Measurements from ENCODE around the gene RNF214.
A peak's percentile ranks its signal among the peaks of the same experiment; 100 is the strongest.

Gene RNF214

DNA sequence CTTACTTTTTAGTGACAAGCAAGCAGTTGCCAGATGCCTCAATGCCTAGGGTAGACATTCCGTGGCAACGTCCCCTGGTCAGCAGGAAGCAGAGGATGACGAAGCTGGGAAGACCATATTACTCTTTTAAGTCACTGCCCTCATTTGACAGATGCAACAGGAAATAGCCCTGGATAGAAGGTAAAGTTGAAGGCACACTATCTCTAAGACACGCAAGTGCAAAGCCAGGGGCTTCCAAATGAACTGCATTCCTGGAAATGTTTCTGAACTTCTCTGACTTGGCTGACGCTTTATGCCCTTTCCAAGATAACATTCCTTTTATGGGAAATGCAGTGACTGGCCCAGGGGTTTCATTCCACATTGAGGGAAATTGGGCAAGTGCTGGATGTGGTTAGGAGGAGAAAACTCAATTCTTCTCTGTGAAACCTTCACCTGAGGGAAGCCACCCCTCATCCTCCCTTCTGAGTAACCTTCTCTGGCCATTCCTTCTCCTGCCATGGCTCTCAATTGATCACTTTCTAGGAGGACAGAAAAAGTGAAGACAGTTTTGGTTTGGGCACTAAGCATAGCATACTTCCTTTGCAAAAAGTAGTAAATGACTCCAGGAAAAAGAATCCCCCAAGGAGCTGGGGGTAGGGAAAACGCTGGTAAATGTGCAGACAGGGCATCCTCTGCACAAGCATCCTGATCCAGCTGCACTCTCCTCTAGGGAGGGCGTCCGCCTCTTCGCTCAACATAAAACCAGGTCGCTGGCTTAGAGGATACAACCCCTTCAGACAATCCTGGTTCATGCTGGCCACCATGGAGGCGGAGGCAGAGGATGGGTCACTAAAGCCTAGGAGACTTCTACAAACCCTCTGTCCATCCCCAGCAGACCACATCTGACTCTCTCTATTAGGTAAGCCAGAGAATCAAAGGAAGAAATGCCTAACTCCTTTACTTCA is 15.1 kb upstream of the RNF214 start:
- DNase-seq: no peak

DNA sequence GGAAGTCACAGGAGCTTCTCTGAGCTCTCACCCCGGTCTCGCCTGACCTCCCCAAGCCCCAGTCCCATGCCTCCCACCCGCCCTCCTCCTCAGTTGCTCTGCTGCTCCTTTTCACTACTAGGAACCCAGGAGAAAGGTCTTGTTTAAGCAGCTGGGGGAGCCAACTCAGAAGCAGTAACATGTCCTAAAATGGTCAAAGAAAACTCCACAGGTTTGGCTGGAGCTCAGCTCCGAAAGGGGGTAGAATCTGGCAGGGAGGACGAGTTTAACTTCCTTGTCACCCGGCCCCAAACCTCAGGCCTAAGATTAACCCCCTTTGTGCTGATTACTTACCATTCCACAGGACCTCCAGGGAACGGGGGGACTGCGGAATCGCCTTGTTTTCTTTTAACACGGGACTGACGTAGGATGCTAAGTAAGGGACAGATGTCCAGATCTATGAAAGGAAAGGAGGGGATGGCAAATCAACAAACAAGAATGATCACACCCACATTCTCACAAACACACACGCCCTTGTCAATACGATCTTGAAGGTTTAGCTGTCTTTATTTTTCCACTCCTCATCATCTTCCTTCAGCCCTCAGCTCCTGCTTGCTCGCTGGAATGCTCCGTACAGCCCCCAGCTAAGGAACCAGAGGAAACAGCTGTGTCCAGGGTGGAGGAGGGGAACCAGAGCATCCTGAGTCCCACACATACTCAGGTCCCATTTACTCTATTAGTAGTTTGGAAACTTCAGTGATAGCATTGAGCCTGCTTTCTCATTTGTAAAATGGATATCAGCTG is 14.1 kb upstream of the RNF214 start:
- no peak for DNase-seq

GRCh38 chr11:117219001-117219400 is 13.5 kb upstream of the RNF214 start:
- DNase-seq: no peak

GRCh38 chr11:117219455-117219854 is 13.0 kb upstream of the RNF214 start:
- DNase-seq: no peak

- DNase-seq: no peak
Measured at GRCh38 chr11:117219995-117220394, 12.5 kb upstream of the RNF214 start.

GRCh38 chr11:117220568-117220967 is 11.9 kb upstream of the RNF214 start:
- peak; percentile 30 to 44 for DNase-seq

- DNase-seq: peak in 1 of 2 donors; percentile 21
Measured at GRCh38 chr11:117220999-117221774, 11.3 kb upstream of the RNF214 start.

GRCh38 chr11:117221775-117222517 is 10.5 kb upstream of the RNF214 start:
- no peak for DNase-seq

- DNase-seq: no peak
Measured at GRCh38 chr11:117222991-117223740, 9.3 kb upstream of the RNF214 start.

DNA sequence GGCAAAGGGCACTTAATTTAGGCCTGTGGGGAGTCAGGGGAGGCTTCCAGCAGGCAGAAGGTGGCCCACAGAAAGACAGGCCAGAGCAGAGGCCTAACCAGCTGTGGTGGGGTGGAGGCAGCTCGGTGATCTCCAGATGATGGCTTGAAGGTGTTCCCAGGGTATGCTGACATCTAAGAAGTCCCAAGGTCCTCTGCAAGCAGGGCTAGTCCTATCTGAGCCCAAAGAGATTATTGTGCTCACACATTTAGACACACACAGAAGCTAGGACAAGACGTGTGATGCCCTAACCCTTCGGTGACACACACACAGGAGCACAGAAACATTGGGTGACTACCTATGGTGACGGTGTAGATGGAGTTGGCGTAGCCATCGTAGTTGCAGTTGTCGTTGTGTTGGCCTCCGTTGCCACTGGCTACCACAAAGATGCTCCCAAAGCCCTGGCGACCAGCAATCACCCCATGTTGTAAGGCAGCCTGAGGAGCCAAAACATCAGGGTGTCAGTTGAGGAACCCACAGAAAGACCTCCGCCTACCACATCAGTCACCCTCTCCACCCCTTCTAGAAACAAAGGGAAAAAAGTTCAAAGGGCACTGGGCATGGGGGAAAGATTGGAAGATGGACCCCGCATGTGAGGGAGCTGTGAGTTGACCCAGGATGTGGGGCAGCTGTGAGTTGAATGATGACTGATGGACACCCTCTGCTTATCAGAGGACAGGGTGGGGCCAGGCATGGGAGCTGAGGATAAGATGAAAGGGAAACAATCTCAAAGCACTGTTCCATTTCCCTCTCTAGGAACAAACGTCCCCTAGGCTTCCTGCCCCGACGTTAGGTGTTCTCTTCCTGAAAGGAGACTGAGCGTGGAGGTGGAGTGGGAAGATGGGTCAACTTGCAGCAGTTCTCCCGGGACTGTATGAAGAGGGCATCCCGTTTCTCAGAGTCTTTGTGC is 8.5 kb upstream of the RNF214 start:
- no peak for DNase-seq

DNA sequence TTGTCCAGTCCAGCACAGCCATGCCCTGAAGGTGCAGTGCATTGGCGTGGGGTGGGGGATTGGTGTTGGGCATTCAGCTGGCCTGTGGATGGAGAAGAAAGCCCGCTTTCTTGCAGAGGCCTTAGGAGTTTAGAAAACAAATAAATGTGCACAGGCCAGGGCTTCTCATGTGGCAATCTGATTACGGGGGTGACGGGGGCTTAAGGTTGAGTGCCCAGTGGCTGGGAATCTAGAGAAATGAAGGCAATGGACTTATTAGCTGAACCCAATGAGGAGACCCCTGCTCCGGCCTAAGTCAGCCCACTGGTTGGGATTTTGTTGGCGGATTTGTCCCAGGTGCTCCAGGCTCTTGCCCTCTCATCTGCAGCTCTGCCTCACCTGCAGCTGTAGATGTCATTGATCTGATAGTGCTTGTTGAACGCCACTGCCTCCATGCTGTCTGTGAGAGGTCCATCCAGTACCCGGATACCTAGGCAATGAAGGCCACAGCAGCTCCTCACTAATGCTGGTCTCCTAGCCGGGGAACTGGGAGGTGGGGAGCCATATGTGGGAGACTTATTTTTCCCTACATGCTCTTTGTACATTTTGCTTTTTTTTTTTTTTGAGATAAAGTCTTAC is 6.8 kb upstream of the RNF214 start:
- DNase-seq: no peak

GRCh38 chr11:117226388-117227385 is 5.8 kb upstream of the RNF214 start:
- DNase-seq: peak; percentile 40 to 90

- DNase-seq: no peak
Measured at GRCh38 chr11:117228091-117228490, 4.4 kb upstream of the RNF214 start.

DNA sequence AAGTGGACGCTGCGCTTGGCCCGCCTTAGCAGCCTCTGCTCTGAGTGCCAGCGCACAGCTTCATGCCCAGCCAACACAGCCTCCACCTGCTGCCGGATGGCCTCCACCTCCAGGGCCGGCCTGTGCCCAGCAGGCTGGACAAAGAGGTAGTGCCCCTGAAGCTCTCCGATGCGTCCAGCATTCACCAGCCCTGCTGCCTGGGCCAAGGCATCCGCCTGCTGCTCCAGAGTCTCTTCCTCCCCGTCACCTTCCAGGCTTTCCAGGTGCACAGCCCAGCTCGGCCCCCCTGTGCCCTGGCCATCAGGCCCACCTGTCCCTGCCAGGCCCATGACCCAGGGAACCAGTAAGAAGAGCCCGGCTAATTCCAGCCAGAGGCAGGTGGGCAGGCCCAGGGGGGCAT is 3.1 kb upstream of the RNF214 start:
- DNase-seq: no peak

DNA sequence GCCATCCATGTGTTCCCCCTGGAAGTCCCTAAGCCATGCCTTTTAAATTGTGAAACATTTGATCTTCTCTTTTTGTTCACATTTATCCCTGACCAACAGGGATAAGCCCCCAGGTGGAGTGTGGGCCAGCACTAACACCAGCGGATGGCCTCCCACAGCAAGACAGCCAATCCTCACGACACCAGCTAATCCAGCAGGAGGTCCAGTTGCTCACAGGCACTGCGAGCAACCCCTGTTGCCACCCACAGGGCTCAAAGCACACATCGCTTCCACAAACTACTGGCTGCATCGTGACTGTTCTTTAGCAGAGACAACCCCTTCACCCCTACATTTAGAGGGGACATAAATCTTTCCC is 2.6 kb upstream of the RNF214 start:
- DNase-seq: no peak

DNA sequence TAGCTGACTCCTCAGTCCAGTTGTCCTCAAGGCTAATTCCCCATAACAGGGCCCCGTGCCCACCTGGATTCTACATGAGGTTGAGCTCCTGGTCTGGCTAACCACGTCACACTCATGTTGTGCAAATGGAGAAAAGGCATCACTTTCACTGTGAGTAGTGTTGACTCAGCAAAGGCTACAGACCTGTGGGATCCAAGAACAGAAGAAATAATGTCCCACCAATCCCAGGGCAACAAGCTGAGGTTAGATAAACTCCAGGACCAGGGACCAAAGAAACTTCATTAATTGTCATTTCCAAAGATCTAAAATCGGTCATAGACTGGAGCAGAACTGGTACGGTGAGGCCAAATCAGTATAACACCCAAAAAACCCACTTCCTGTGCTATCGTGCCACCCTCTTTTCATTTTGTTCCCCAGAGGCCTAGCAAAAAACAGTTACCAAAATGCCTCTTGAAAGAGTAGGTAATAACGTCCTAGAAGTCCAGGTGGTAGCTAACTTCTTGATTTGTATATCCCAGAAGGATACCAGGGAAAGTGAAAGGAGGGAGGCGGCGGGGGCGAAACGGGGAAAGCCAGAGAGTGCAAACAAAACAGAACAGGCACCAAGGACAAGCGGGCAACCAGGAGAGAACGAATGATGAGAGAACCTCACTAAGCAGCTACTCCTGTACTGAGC is 2.0 kb upstream of the RNF214 start:
- DNase-seq: no peak

DNA sequence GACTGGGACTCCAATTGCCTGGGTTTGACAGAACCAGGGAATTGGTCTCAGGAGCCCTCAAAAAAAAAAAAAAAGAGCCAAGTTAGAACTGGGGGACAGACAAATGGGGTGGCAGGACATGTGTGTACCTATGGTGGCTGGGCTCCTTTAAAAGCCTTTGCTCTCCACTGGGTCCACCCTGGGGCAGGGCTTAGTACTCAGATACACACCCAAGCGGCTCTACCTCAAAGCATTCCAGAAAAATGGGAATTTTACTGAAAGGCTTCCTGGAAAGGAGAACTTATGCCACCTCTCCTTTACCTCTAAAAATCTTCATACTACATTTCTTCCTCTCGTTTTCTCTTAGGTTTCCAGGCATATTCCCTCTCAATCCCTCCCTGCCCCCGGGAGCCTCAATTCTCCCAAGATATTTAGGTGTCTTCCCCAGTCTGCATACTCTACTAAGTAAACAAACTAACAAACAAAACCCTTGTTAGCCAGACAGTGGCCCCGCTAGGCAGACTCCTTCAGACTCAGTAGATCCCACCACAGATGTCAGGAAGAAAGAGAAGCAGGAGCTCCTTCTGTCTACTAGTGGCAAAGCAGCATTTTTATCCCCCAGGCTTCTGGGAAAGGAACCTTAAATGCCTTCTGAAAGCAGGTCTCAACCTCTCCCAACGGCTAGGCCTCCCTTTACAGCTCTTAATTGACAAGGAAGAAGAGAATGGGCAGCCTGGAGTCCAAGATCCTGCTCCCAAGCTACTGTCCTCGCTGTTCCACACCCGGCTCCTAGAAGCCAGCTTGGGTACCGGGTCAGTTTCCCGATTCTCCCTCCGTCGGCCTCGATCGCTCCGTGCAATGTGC is 1.3 kb upstream of the RNF214 start:
- DNase-seq: no peak

Data from hippocampal formation (tissue), 2 donors.